Heart left ventricle (tissue), 16 donors: Measurements from ENCODE around the gene RHOH. TPM values are rescaled to one million over a fixed set of nuclear protein-coding genes. Genes with fewer than 3 reads are reported as not detected.

Experiments used
- ATAC-seq, 4 donors: fragments of 200-7000 bp; cut with Tn5 transposase; one replicate each; pipeline ENCODE4 v1.9.1; 2020 to 2022; ENCODE audit warnings: moderate library complexity in 4 of 4, mild to moderate bottlenecking in 3 of 4, moderate number of reproducible peaks in 1 of 4
- DNase-seq, 5 donors: peaks; one replicate each; pipeline ENCODE4 v3.0.0-alpha.2; 2020
- H3K27ac ChIP-seq, 12 donors: fragments of 200-600 bp; sonication (generic) in 4 of 12; one replicate each; pipeline versions ENCODE4 v1.5.0 to v1.8.0; 2016 to 2022; ENCODE audit warnings: mild to moderate bottlenecking in 2 of 12
- H3K27me3 ChIP-seq, 9 donors: fragments of 200-600 bp; sonication (generic) in 2 of 9; one replicate each; pipeline versions ENCODE4 v1.5.1 to v1.8.0; 2016 to 2022; ENCODE audit warnings: mild to moderate bottlenecking in 3 of 9
- H3K36me3 ChIP-seq, 9 donors: fragments of 200-600 bp; sonication (generic) in 2 of 9; one replicate each; pipeline versions ENCODE4 v1.5.0 to v1.8.0; 2018 to 2022; ENCODE audit warnings: mild to moderate bottlenecking in 2 of 9
- H3K4me1 ChIP-seq, 12 donors: fragments of 200-600 bp; sonication (generic) in 4 of 12; one replicate each; pipeline versions ENCODE4 v1.5.0 to v1.8.0; 2016 to 2022; ENCODE audit warnings: mild to moderate bottlenecking in 3 of 12
- H3K4me3 ChIP-seq, 12 donors: fragments of 200-600 bp; sonication (generic) in 4 of 12; one replicate each; pipeline versions ENCODE4 v1.5.0 to v1.8.0; 2017 to 2022; ENCODE audit warnings: mild to moderate bottlenecking in 9 of 12, moderate library complexity in 4 of 12
- H3K9me3 ChIP-seq, 12 donors: fragments of 200-600 bp; sonication (generic) in 4 of 12; one replicate each; pipeline versions ENCODE4 v1.5.0 to v1.8.0; 2016 to 2022; ENCODE audit warnings: mild to moderate bottlenecking in 1 of 12
- POLR2A ChIP-seq, 2 donors: fragments of 450-650 bp; IDR thresholded peaks; one replicate each; pipeline ENCODE4 v1.6.1; 2017; ENCODE audit warnings: antibody characterized with exemption in 2 of 2, mild to moderate bottlenecking in 2 of 2, moderate library complexity in 2 of 2
- WGBS, 4 donors: extraction: QIAGEN DNeasy Blood & Tissue Kit in 2 of 4; methylation state at CpG; one replicate each; pipeline versions ENCODE4 v1.1.5 to v1.1.7; 2013 to 2018; 5-methylcytosine and 5-hydroxymethylcytosine counted together
- intact Hi-C, 10 donors: fragments of 100-400 bp; cut with DNase I; formaldehyde crosslinking; loops; one replicate each; pipeline versions ENCODE4 v1.11.1 to v1.14.2; 2022
- polyA plus RNA-seq, 2 donors: library from polyadenylated mRNA; stranded (reverse); fragments of 200-250 nt; gene quantifications; one replicate each; pipeline ENCODE4 v1.2.3, GENCODE V29; 2013
- total RNA-seq, 9 donors: library from RNA; depleted of rRNA in 2 of 9; stranded (reverse); fragments of >200 nt in 2 of 9; fragmentation: NEBNext Ultra II Directional in 3 of 9; extraction: Animal tissue kit (Norgen Biotek cat#: 25700) in 3 of 9; gene quantifications; one replicate each; pipeline versions ENCODE4 v1.1.0 to v1.2.4, GENCODE V29; 2016 to 2023
- TF ChIP-seq, protein P1 (sequence below), 12 donors: fragments of 200-600 bp; sonication (generic) in 4 of 12; IDR thresholded peaks; one replicate each; pipeline versions ENCODE4 v1.5.0 to v1.8.0; 2018 to 2022; ENCODE audit warnings: antibody characterized with exemption in 12 of 12, mild to moderate bottlenecking in 5 of 12
- donor health status: ischemic (EF 13 %, LVEDD 7.1; RV severe dilation, severe dysfunction).
- donor health status: healthy with polysubstance abuse.
- donor health status: DM: no; HTN: yes; CAD: no.
- donor health status: DM: no; HTN: no; CAD: no.
- donor health status: ischemic (EF 25% LVEDD 6.9; RV normal size, moderate dysfunction).
- donor health status: ischemic (EF 25% LVEDD 5.7; RV mildly dilated, moderate dysfunction).
- donor health status: healthy.
- donor health status: DM: yes; HTN: yes; CAD: no.
- donor health status: ischemic (EF 35%, LVEDD 5.7; RV mildly dilated, moderate dysfunction).
- donor health status: nonischemic (EF 11% LVEDD 7.7; RV severe dilation, severe dysfunction).
- donor health status: DM: yes; HTN: yes; CAD: no.
- donor health status: PGD.
- donor health status: ischemic (EF 29% LVEDD 5.4; RV normal size, mild dysfunction).
- donor health status: nonischemic (EF 23%, LVEDD 6.1; RV moderate dilation, normal function).

Gene RHOH
- total and polyA plus RNA-seq, 11 donors, result 0.30 to 6.6 (median 0.59) TPM; not detected in 5

DNA sequence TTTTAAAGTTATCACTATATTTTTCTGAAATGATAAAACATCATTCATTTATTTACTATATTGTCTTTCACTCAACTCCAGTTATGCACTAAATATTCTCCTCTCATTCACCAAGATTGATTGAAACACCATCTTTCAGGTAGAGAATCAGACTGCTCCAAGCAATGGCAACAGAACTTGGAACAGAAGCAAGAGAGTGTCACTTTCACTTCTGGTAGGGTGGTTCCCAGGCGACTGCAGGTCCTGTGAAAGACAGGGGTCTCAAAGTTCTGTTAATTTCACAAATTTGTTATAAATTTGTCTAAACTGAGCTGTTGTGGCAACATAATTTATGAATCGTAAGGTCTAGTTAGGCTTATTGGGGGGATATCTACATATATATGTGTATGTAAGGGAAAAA is 47.8 kb downstream of the RHOH start:
- Histone ChIP-seq H3K27ac (no peak overlapping the region), H3K36me3 (peaks cover 0 to 7% (median 0%) of the 10 kb centered on the region in 9 donors), H3K9me3 (no peaks in the 10 kb centered on the region), H3K4me3 (no peak overlapping the region), H3K27me3 (no peaks in the 10 kb centered on the region), H3K4me1 (peaks cover 0 to 46% (median 0%) of the 10 kb centered on the region in 12 donors)
- ATAC-seq (no peak), DNase-seq (no peak)
- WGBS, 4 donors, result 83 to 88% (median 86%) methylated on average over 2 of the region's 2 CpGs
- TF ChIP-seq, protein P1, sequence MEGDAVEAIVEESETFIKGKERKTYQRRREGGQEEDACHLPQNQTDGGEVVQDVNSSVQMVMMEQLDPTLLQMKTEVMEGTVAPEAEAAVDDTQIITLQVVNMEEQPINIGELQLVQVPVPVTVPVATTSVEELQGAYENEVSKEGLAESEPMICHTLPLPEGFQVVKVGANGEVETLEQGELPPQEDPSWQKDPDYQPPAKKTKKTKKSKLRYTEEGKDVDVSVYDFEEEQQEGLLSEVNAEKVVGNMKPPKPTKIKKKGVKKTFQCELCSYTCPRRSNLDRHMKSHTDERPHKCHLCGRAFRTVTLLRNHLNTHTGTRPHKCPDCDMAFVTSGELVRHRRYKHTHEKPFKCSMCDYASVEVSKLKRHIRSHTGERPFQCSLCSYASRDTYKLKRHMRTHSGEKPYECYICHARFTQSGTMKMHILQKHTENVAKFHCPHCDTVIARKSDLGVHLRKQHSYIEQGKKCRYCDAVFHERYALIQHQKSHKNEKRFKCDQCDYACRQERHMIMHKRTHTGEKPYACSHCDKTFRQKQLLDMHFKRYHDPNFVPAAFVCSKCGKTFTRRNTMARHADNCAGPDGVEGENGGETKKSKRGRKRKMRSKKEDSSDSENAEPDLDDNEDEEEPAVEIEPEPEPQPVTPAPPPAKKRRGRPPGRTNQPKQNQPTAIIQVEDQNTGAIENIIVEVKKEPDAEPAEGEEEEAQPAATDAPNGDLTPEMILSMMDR (IDR thresholded peaks at IDR 0.05), result no peak
- TF ChIP-seq POLR2A (IDR thresholded peaks at IDR 0.05), result no peak
- intact Hi-C loops, result loop anchor here in 1 of 10 donors (10.0 kb wide), 1 partner anchor 60 kb away; no protein-coding TSS in a partner anchor

GRCh38 chr4:40245550-40245949 is 48.7 kb downstream of the RHOH start:
- H3K36me3 ChIP-seq, result peaks cover 0 to 7% (median 0%) of the 10 kb centered on the region in 9 donors
- 58 to 69% (median 61%) methylated on average over 3 of the region's 3 CpGs for WGBS, 4 donors
- TF ChIP-seq, protein P1 (IDR thresholded peaks at IDR 0.05), result no peak
- ATAC-seq (no peak), DNase-seq (no peak)
- H3K27ac ChIP-seq, result no peak overlapping the region
- H3K4me1 ChIP-seq, result peaks cover 0 to 46% (median 0%) of the 10 kb centered on the region in 12 donors
- H3K4me3 ChIP-seq, result no peak overlapping the region
- H3K27me3 ChIP-seq, result no peaks in the 10 kb centered on the region
- no peaks in the 10 kb centered on the region for H3K9me3 ChIP-seq
- intact Hi-C loops, result loop anchor here in 1 of 10 donors (10.0 kb wide), 1 partner anchor 59 kb away; no protein-coding TSS in a partner anchor

GRCh38 chr4:40246011-40246900 is 49.4 kb downstream of the RHOH start:
- 59 to 73% (median 67%) methylated on average over 9 of the region's 9 CpGs for WGBS, 4 donors
- Histone ChIP-seq H3K4me3 (no peak overlapping the region), H3K27ac (peak overlapping the region in 1 of 12 donors; percentile 28), H3K4me1 (peaks cover 0 to 40% (median 0%) of the 10 kb centered on the region in 12 donors), H3K27me3 (no peaks in the 10 kb centered on the region), H3K9me3 (no peaks in the 10 kb centered on the region), H3K36me3 (peaks cover 0 to 7% (median 0%) of the 10 kb centered on the region in 9 donors)
- intact Hi-C loops, result loop anchor here in 1 of 10 donors (10.0 kb wide), 1 partner anchor 59 kb away; no protein-coding TSS in a partner anchor
- ATAC-seq (no peak), DNase-seq (no peak)
- no peak for TF ChIP-seq POLR2A (IDR thresholded peaks at IDR 0.05)
- TF ChIP-seq, protein P1 (IDR thresholded peaks at IDR 0.05), result no peak

DNA sequence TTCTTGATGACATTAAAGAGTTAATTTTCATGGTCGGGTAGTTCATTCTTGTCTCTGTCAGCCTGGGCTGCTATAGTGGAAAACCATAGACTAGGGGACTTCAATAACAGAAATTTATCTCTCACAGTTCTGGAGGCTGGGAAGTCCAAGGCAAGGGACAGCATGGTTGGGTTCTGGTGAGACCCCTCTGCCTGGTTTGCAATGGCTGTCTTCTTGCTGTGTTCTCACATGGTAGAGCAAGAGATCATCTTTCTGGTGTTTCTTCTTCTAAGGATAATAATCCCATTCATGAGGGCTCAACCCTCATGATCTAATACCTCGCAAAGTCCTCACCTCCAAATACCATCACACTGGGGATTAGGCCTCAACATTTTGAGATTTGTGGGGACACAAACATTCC is 50.1 kb downstream of the RHOH start:
- Histone ChIP-seq H3K4me1 (peaks cover 0 to 33% (median 0%) of the 10 kb centered on the region in 12 donors), H3K4me3 (no peak overlapping the region), H3K27ac (peak overlapping the region in 1 of 12 donors; percentile 48), H3K36me3 (peaks cover 0 to 7% (median 0%) of the 10 kb centered on the region in 9 donors), H3K9me3 (no peaks in the 10 kb centered on the region), H3K27me3 (no peaks in the 10 kb centered on the region)
- intact Hi-C loops, result loop anchor here in 1 of 10 donors (10.0 kb wide), 1 partner anchor 58 kb away; no protein-coding TSS in a partner anchor
- WGBS, 4 donors, result 74 to 85% (median 82%) methylated on average over 2 of the region's 2 CpGs
- DNase-seq, result no peak
- TF ChIP-seq, protein P1 (IDR thresholded peaks at IDR 0.05), result no peak
- no peak for ATAC-seq
